ENCODE results near the gene CLEC16A.

The CLEC16A gene

DNA sequence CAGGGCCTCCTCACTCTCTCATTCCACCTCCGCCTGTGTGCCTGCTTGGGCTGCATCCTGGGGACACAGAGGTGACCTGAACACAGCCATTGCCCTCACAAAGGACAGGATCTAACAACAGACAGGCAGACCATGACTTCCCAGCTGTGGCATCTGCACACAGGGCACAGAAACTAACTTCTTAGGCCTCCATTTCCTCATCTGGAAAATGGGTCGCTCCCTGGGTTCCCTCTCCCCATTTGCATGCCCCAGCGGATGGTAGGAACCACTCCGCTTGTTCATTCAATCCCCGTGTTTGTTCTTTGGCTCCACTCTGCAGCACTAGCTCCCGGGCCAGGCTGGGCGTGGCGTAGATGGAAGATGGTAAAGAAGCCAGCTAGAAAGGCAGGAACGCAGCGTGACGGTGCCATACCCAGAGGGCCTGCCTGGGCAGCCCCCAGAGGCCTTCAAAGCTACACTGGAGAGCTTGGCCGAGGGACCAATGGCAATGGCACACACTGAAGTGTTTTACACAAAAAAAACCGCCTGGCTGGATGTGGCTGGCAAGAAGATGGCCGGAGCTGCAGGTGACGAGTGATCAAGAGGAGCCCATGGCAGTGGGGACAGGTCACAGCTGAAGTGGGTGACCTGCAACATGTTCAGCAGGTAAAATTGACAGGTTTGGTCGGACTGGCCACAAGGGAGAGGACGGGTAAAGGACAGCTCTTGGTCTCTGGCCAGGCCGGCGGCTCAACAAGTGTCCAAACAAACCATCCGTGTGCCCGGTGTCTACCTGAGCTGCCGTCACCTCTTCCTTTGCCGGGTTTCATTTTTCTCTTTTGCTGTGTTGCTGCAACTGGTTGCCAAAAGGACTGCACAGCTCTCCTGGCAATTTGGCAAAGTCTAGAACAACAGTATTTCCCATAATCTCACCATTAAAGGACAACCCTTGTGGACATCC is 244.7 kb downstream of the CLEC16A start:
- DNase-seq (ENCODE audit: low read depth in 1 of 2, low spot score in 1 of 2) = no peak

GRCh38 chr16:11190588-11191560 is 246.5 kb downstream of the CLEC16A start:
- no peak for DNase-seq (ENCODE audit: low read depth in 1 of 2, low spot score in 1 of 2)

- no peak for DNase-seq (ENCODE audit: low read depth in 1 of 2, low spot score in 1 of 2)
These were observed 247.3 kb downstream of the CLEC16A start for GRCh38 chr16:11191665-11192064.

DNA sequence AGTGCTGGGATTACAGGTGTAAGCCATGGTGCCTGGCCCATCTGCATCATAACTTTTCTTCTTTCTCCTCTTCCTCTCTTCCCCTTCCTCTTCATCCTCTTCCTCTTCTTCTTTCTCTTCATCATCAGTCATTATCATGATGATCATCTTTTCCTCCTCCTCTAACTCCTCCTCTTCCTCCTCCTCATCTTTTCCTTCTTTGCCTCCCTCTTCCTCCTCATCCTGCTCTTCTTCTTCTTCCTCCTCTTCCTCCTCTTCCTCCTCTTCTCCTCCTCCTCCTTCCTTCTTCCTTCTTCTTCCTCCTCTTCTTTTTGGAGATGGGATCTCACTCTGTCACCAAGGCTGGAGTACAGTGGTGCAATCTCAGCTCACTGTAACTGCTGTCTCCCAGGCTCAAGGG is 249.1 kb downstream of the CLEC16A start:
- no peak for DNase-seq (ENCODE audit: low read depth in 1 of 2, low spot score in 1 of 2)

DNA sequence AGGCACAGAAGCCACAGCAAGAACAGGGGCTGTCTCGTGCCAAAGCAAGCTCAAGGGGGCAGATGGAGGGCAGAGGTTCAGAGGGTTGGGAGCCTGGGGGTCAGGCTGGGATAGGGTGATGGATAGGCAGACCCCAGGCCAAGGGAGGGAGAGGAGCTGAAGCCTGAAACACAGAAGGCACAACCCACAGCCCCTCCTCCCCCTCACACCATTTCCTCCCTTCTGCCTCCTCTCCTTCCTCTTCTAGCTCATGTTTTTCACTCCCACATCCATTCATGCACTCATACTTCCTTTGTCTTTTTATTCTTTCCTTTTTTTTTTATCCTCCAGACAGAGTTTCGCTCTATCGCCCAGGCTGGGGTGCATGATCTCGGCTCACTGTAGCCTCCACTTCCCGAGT is 250.5 kb downstream of the CLEC16A start:
- no peak for DNase-seq (ENCODE audit: low read depth in 1 of 2, low spot score in 1 of 2)

GRCh38 chr16:11196286-11196828 is 252.0 kb downstream of the CLEC16A start:
- DNase-seq (ENCODE audit: low read depth in 1 of 2, low spot score in 1 of 2) = no peak

DNA sequence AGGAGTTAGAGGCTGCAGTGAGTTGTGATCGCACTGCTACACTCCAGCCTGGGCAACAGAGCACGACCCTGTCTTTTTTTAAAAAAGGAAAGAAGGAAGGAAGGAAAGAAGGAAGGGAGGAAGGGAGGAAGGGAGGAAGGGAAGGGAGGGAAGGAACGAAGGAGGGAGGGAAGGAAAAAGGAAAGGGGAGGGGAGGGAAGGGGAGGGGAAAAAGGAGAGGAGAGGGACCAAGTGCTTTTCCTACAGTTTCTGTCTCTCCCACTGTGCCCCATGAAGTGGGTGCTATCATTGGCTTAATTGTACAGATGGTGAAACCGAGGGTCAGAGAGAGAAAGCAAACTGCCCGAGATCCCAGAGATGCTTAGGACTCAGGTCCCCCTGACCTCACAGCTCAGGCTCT is 254.0 kb downstream of the CLEC16A start:
- no peak for DNase-seq (ENCODE audit: low read depth in 1 of 2, low spot score in 1 of 2)

- no peak for DNase-seq (ENCODE audit: low read depth in 1 of 2, low spot score in 1 of 2)
These were observed 254.5 kb downstream of the CLEC16A start for GRCh38 chr16:11198828-11199227.

DNA sequence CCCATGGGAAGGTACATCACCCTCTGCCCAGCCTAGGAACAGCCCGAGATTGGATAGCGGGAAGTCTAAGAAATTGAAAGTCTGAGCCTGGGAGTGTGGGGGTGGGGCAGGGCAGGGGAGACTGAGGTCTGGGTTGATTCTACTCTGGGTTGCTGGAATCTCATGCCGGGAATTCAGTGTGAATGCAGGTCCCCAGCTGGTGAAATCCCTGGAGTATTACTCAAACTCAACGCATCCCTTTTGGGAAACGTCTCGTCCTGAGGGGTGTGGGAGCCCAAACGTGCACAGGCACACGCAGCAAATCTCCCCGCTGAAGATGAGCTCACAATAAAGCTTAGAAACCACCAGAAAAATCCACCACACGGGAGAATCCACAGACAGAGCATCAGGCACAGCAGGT is 256.2 kb downstream of the CLEC16A start:
- DNase-seq (ENCODE audit: low read depth in 1 of 2, low spot score in 1 of 2) = no peak

DNA sequence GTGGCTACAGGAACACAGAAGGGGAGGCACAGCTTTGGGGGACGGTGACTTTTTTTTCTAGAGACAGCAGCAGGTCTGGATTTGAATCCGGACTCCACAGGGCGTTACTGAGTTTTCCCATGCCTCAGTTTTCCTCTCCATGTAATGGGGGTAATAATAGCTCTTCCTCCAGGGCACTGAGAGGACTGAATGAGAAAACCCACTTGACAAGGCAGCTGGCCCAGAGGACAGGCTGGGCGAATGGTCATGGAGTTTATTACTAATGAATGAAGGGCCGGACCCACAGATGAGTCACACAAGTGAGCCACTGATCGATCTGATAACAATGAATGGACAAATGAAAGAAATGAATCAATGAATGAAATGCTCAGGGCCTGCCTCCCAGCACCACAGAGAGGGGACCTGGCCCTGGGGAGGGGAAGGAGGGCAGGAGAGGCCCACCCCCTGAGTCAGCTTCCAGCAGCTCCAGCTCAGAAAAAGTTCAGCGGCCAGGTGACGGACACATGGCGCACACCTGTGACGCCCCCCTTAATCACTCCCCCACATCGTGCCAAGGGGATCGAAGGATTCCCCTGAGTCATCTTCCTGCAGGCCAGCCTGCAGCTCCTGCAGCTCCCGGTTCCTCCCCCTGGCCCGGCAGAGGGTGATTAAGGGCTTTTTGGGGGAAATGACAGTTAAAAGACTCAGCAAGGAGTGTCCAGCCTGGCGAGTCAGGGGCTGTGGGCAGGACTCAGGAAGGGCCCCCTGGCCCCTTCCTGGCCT is 257.3 kb downstream of the CLEC16A start:
- DNase-seq (ENCODE audit: low read depth in 1 of 2, low spot score in 1 of 2) = no peak

- DNase-seq (ENCODE audit: low read depth in 1 of 2, low spot score in 1 of 2) = no peak
These were observed 258.1 kb downstream of the CLEC16A start for GRCh38 chr16:11202260-11203091.

GRCh38 chr16:11203111-11203623 is 258.8 kb downstream of the CLEC16A start:
- no peak for DNase-seq (ENCODE audit: low read depth in 1 of 2, low spot score in 1 of 2)

GRCh38 chr16:11204513-11205047 is 260.2 kb downstream of the CLEC16A start:
- no peak for DNase-seq (ENCODE audit: low read depth in 1 of 2, low spot score in 1 of 2)

DNA sequence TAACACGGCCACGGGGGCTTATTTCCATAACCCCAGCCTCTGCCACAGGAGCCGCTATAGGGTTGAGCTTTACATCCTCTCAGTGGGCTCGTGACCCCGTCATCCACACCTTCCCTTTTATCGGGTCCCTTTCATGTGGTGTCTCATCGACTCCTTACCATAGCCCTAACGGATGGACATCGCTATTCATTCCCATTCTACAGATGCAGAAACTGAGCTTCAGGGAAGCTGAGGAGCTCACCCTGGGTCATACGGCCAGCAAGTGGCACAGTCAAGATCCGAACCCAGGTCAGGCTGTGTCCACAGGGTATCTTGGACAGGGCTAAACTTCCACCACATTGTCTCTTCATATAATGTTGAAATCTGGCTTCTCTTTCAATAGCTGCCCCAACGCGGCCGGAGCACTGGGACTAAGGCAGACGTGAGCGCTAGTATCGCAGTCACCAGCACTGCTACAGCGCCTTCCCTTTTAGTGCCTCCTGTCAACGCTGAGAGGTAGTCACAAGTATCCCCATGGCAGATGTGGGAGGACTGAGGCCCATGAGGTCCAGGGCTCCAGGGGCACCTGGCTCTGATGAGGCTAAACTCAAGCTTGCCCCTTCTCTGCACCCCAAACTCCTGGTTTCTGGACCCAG is 260.8 kb downstream of the CLEC16A start:
- DNase-seq (ENCODE audit: low read depth in 1 of 2, low spot score in 1 of 2) = no peak

- DNase-seq (ENCODE audit: low read depth in 1 of 2, low spot score in 1 of 2) = no peak
These were observed 261.6 kb downstream of the CLEC16A start for GRCh38 chr16:11205754-11206581.

DNA sequence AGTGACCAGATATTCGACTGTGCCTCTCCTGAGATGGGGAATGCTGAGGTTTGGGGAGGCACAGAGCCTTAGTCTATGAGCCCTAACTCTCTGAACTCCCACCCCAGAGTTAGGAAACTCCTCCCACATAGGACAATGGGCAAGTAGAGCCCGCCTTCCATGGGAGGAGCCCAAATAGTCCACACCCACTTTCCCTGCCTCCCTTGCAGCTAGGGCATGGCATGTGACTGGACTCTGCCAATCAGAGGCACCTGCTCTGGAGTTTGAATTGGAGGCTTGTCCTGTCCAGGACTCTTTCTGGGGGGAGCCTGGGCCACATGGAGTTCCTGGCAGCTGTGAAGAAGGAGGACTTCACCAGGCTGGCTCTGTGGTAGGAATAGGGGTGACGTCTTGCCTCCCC is 263.3 kb downstream of the CLEC16A start:
- DNase-seq (ENCODE audit: low read depth in 1 of 2, low spot score in 1 of 2) = no peak

DNA sequence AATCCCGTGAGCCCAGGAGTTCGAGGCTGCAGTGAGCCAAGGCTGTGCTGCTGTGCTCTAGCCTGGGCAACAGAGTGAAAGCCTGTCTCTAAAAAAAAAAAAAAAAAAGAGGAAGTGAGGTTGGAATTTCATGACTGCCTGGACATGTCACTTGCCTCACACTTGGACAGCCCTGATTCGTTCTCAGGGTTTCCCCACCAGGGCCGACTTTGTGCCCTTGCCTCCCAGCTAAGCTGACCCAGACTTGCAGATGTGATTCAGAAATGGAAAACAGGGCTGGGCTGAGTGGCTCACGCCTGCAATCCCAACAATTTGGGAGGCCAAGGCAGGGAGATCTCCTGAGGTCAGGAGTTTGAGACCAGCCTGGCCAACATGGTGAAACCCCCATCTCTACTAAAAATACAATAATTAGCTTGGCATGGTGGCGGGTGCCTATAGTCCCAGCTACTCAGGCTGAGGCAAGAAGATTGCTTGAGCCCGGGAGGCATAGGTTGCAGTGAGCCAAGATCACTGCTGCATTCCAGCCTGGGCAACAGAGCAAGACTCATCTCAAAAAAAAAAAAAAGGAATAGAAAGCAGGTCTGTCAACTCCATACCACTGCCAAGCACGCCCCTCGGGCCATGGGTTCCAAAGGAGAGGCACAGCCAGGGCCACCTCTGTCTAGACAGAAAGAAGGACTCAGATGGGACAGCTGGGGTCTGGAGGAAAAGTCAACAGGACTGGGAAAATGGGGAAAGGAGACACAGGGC is 264.7 kb downstream of the CLEC16A start:
- no peak for DNase-seq (ENCODE audit: low read depth in 1 of 2, low spot score in 1 of 2)

Measured in activated CD4-positive, alpha-beta T cell treated with anti-CD3 and anti-CD28 coated beads, Interleukin-2, amount 50 U/mL, for 24 hours (primary cell).